ENCODE measurements around the gene REEP6. TPM values are rescaled to one million over a fixed set of nuclear protein-coding genes. Genes with fewer than 3 reads are reported as not detected.

REEP6 gene
- total and polyA plus RNA-seq, 5 donors from 2014 or later = 1.3 to 3.3 (median 2.2) TPM

GRCh38 chr19:1511318-1512317 is 20.6 kb downstream of the REEP6 start:
- Mint-ChIP-seq H3K27ac (peak overlapping the region in 2 of 3 donors; percentile 36 to 89), H3K36me3 (no peaks in the 10 kb centered on the region), H3K4me3 (peak overlapping the region; percentile 69 to 76 (median 74)), H3K27me3 (peaks cover 24% of the 10 kb centered on the region), H3K4me1 (peaks cover 0 to 31% (median 8%) of the 10 kb centered on the region in 4 donors), H3K9me3 (peaks cover 0 to 1% (median 0%) of the 10 kb centered on the region in 7 donors)
- H3K9me3 ChIP-seq (ENCODE audit: control insufficient read depth in 2 of 2, low read length in 2 of 2) = no peaks in the 10 kb centered on the region
- no peak overlapping the region for H3K4me3 ChIP-seq (ENCODE audit: low read depth, low read length)
- H3K36me3 ChIP-seq (ENCODE audit: control insufficient read depth, insufficient read depth, low read length) = no peaks in the 10 kb centered on the region
- H3K27me3 ChIP-seq (ENCODE audit: control insufficient read depth, insufficient read depth, low read length) = no peaks in the 10 kb centered on the region
- H3K4me1 ChIP-seq (ENCODE audit: control insufficient read depth, insufficient read depth, low read length, poor library complexity, severe bottlenecking) = peaks cover 29% of the 10 kb centered on the region
- ATAC-seq (ENCODE audit: low read depth in 2 of 2) (no peak), DNase-seq (peak in 1 of 3 donors; percentile 33)
- no peak overlapping the region for H3K27ac ChIP-seq (ENCODE audit: insufficient read depth, low read length, poor library complexity, severe bottlenecking)

GRCh38 chr19:1512671-1513498 is 21.9 kb downstream of the REEP6 start, which contains the start of gene ADAMTSL5:
TSS of gene ADAMTSL5 (minus strand) at chr19:1513019. CDS start at chr19:1510943, 2,076 bp downstream.
- H3K27me3 ChIP-seq (ENCODE audit: control insufficient read depth, insufficient read depth, low read length) = no peaks in the 10 kb centered on the region
- H3K4me1 Mint-ChIP-seq = peaks cover 0 to 24% (median 4%) of the 10 kb centered on the region in 4 donors
- H3K27ac ChIP-seq (ENCODE audit: insufficient read depth, low read length, poor library complexity, severe bottlenecking) = peak within 1 kb of the TSS; percentile 33
- H3K9me3 Mint-ChIP-seq = peaks cover 0 to 1% (median 0%) of the 10 kb centered on the region in 7 donors
- ATAC-seq (ENCODE audit: low read depth in 2 of 2) = peak; percentile 80 to 84
- H3K4me3 Mint-ChIP-seq = peak within 1 kb of the TSS in 3 of 4 donors; percentile 69 to 76 (median 72)
- H3K27ac Mint-ChIP-seq = peak within 1 kb of the TSS in 2 of 3 donors; percentile 14 to 36
- H3K4me1 ChIP-seq (ENCODE audit: control insufficient read depth, insufficient read depth, low read length, poor library complexity, severe bottlenecking) = peaks cover 19% of the 10 kb centered on the region
- H3K9me3 ChIP-seq (ENCODE audit: control insufficient read depth in 2 of 2, low read length in 2 of 2) = no peaks in the 10 kb centered on the region
- no peaks in the 10 kb centered on the region for H3K36me3 Mint-ChIP-seq
- DNase-seq = peak; percentile 44 to 85 (median 57)
- H3K4me3 ChIP-seq (ENCODE audit: low read depth, low read length) = no peak within 1 kb of the TSS
- no peaks in the 10 kb centered on the region for H3K36me3 ChIP-seq (ENCODE audit: control insufficient read depth, insufficient read depth, low read length)
- H3K27me3 Mint-ChIP-seq = peaks cover 20% of the 10 kb centered on the region

- Histone ChIP-seq H3K4me3 (ENCODE audit: low read depth, low read length) (no peak overlapping the region), H3K4me1 (ENCODE audit: control insufficient read depth, insufficient read depth, low read length, poor library complexity, severe bottlenecking) (peaks cover 17% of the 10 kb centered on the region), H3K36me3 (ENCODE audit: control insufficient read depth, insufficient read depth, low read length) (no peaks in the 10 kb centered on the region), H3K27ac (ENCODE audit: insufficient read depth, low read length, poor library complexity, severe bottlenecking) (no peak overlapping the region), H3K27me3 (ENCODE audit: control insufficient read depth, insufficient read depth, low read length) (no peaks in the 10 kb centered on the region), H3K9me3 (ENCODE audit: control insufficient read depth in 2 of 2, low read length in 2 of 2) (no peaks in the 10 kb centered on the region)
- H3K4me3 Mint-ChIP-seq = no peak overlapping the region
- peaks cover 0 to 21% (median 3%) of the 10 kb centered on the region in 4 donors for H3K4me1 Mint-ChIP-seq
- peaks cover 16% of the 10 kb centered on the region for H3K27me3 Mint-ChIP-seq
- peaks cover 0 to 1% (median 0%) of the 10 kb centered on the region in 7 donors for H3K9me3 Mint-ChIP-seq
- DNase-seq = peak; percentile 51 to 71 (median 61)
- H3K27ac Mint-ChIP-seq = no peak overlapping the region
- no peaks in the 10 kb centered on the region for H3K36me3 Mint-ChIP-seq
- ATAC-seq (ENCODE audit: low read depth in 2 of 2) = peak; percentile 38 to 51
These were observed 22.7 kb downstream of the REEP6 start for GRCh38 chr19:1513499-1514294.

DNA sequence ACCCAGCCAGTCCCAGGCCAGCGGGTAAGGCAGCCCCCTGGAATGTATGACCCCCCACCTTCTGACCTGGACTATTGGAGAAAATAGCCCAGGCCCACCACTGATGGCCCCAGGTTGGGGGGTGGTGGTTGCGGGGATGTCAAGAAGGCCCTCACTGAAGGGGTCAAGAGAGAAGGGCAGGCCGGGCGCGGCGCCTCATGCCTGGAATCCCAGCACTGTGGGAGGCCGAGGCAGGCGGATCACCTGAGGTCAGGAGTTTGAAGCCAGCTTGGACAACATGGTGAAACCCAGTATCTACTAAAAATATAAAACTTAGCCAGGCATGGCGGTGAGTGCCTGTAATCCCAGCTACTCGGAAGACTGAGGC is 23.3 kb downstream of the REEP6 start:
- Mint-ChIP-seq H3K27ac (no peak overlapping the region), H3K36me3 (no peaks in the 10 kb centered on the region), H3K4me3 (no peak overlapping the region), H3K27me3 (peaks cover 13% of the 10 kb centered on the region), H3K9me3 (peaks cover 0 to 1% (median 0%) of the 10 kb centered on the region in 7 donors), H3K4me1 (peaks cover 0 to 21% (median 3%) of the 10 kb centered on the region in 4 donors)
- peaks cover 17% of the 10 kb centered on the region for H3K4me1 ChIP-seq (ENCODE audit: control insufficient read depth, insufficient read depth, low read length, poor library complexity, severe bottlenecking)
- H3K27me3 ChIP-seq (ENCODE audit: control insufficient read depth, insufficient read depth, low read length) = no peaks in the 10 kb centered on the region
- ATAC-seq (ENCODE audit: low read depth in 2 of 2) = no peak
- DNase-seq = no peak
- no peaks in the 10 kb centered on the region for H3K9me3 ChIP-seq (ENCODE audit: control insufficient read depth in 2 of 2, low read length in 2 of 2)
- H3K4me3 ChIP-seq (ENCODE audit: low read depth, low read length) = no peak overlapping the region
- H3K36me3 ChIP-seq (ENCODE audit: control insufficient read depth, insufficient read depth, low read length) = no peaks in the 10 kb centered on the region
- H3K27ac ChIP-seq (ENCODE audit: insufficient read depth, low read length, poor library complexity, severe bottlenecking) = no peak overlapping the region

DNA sequence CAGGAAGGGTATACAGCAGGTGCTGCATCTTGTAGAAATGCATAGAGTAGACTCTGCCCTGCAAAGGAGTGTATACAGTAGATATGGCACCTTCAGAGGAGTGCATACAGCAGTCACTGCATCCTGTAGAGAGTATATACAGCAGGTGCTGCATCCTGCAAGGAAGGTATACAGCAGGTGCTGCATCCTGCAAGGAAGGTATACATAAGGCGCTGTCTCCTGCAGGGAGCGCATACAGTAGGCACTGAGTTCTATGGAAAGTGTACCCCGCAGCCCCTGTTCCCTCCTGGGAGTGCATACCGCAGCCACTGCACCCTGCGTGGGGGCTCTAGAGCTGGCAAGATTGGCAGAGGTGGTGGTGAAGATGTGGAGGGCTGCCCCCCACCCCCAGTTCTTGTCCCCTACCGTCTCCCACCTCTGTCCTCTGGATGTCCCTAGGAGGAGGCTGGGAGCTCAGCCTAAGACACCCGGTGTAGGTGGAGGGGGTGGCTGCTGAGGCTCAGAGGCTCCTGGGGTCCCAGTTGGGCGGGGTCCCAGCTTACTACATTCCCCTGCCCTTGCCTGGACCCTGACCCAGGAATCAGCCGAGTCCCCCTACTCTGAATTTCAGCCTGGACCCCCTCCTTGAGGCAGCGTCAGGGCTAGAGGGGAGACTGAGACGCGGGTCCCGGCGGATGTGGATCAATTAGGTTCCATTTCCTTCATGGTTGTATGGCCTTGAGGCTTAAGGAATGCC is 24.2 kb downstream of the REEP6 start:
- H3K9me3 Mint-ChIP-seq = peaks cover 0 to 1% (median 0%) of the 10 kb centered on the region in 7 donors
- peaks cover 17% of the 10 kb centered on the region for H3K4me1 ChIP-seq (ENCODE audit: control insufficient read depth, insufficient read depth, low read length, poor library complexity, severe bottlenecking)
- DNase-seq (no peak), ATAC-seq (ENCODE audit: low read depth in 2 of 2) (no peak)
- no peaks in the 10 kb centered on the region for H3K36me3 ChIP-seq (ENCODE audit: control insufficient read depth, insufficient read depth, low read length)
- H3K4me1 Mint-ChIP-seq = peaks cover 0 to 15% (median 3%) of the 10 kb centered on the region in 4 donors
- H3K4me3 ChIP-seq (ENCODE audit: low read depth, low read length) = no peak overlapping the region
- H3K27ac ChIP-seq (ENCODE audit: insufficient read depth, low read length, poor library complexity, severe bottlenecking) = no peak overlapping the region
- no peaks in the 10 kb centered on the region for H3K36me3 Mint-ChIP-seq
- H3K27me3 Mint-ChIP-seq = peaks cover 8% of the 10 kb centered on the region
- no peaks in the 10 kb centered on the region for H3K27me3 ChIP-seq (ENCODE audit: control insufficient read depth, insufficient read depth, low read length)
- H3K4me3 Mint-ChIP-seq = peak overlapping the region in 1 of 4 donors; percentile 58
- H3K27ac Mint-ChIP-seq = no peak overlapping the region
- no peaks in the 10 kb centered on the region for H3K9me3 ChIP-seq (ENCODE audit: control insufficient read depth in 2 of 2, low read length in 2 of 2)

- no peak for DNase-seq
- Histone ChIP-seq H3K9me3 (ENCODE audit: control insufficient read depth in 2 of 2, low read length in 2 of 2) (no peaks in the 10 kb centered on the region), H3K4me1 (ENCODE audit: control insufficient read depth, insufficient read depth, low read length, poor library complexity, severe bottlenecking) (peaks cover 17% of the 10 kb centered on the region), H3K27me3 (ENCODE audit: control insufficient read depth, insufficient read depth, low read length) (no peaks in the 10 kb centered on the region), H3K4me3 (ENCODE audit: low read depth, low read length) (no peak overlapping the region), H3K27ac (ENCODE audit: insufficient read depth, low read length, poor library complexity, severe bottlenecking) (no peak overlapping the region), H3K36me3 (ENCODE audit: control insufficient read depth, insufficient read depth, low read length) (no peaks in the 10 kb centered on the region)
- Mint-ChIP-seq H3K4me1 (peaks cover 0 to 9% (median 3%) of the 10 kb centered on the region in 4 donors), H3K27me3 (peaks cover 9% of the 10 kb centered on the region), H3K36me3 (no peaks in the 10 kb centered on the region), H3K27ac (no peak overlapping the region), H3K4me3 (no peak overlapping the region), H3K9me3 (peaks cover 0 to 1% (median 0%) of the 10 kb centered on the region in 7 donors)
- ATAC-seq (ENCODE audit: low read depth in 2 of 2) = no peak
These were observed 25.4 kb downstream of the REEP6 start for GRCh38 chr19:1516395-1516753.
